ENCODE measurements around the gene ATP13A2.
"Not testable (repeated sequence)": the region's sequence is repeated elsewhere in the genome, so short reads cannot be mapped to it uniquely, and the experiment has no call there.

Gene ATP13A2

DNA sequence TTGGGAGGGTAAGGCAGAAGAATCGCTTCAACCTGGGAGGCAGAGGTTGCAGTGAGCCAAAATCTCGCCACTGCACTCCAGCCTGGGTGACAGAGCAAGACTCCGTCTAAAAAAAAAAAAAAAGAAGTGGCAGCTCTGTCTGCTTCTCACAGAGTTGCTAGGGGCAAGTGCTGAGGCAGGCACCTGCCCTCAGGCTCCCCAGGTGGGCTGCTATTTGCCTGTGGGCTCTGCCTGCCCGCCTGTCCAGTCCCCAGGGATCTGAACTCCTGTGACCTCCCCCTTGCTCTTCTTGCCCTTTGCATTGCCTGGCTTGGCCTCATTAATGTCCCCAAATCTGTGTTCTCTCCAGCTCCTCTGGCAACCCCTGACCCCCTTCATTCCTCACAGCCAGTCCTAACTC lies 59.4 kb downstream of the ATP13A2 start:
- DNase-seq: not testable (repeated sequence)

DNA sequence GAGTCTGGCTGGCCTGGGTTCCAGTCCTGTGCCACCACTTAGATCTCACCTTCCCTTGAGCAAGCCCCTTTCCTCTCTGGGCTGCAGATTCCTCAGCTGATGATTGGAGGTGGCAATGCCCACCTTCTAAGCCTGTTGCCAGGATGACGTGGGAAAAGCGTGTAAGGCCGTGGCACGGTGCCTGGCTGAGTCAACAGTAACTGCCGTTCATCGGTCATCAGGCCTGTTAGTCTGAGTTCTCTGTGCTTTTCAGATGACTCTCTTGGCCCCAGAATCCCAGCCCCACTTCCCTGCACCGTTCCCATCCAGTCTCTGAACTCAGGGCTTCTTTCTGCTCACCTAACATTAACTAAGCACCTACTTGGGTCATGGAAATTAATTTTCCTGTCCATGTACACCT lies 62.7 kb downstream of the ATP13A2 start:
- DNase-seq: not testable (repeated sequence)

GRCh38 chr1:16948282-16948891 lies 63.3 kb downstream of the ATP13A2 start:
- DNase-seq: not testable (repeated sequence)

DNA sequence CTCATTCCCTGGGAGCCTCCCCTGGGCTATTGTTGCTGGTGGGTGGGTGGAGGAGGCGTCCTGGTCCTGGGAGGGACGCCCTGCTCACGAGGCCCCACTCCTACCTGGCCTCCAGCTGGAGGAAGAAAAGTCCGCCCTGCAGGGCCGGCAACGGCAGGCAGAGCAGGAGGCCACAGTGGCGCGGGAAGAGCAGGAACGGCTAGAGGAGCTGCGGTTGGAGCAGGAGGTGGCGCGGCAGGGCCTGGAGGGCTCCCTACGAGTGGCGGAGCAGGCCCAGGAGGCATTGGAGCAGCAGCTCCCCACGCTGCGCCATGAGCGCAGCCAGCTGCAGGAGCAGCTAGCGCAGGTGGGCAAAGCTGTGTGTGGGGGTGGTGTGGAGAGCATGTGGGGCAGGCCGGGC lies 65.1 kb downstream of the ATP13A2 start:
- DNase-seq: no peak

- not testable (repeated sequence) for DNase-seq
Observed at GRCh38 chr1:16946185-16946584, 65.5 kb downstream of the ATP13A2 start.

GRCh38 chr1:16945512-16945911 lies 66.2 kb downstream of the ATP13A2 start:
- DNase-seq: not testable (repeated sequence)

- no peak for DNase-seq
Observed at GRCh38 chr1:16944038-16944437, 67.7 kb downstream of the ATP13A2 start.

- DNase-seq: not testable (repeated sequence)
Observed at GRCh38 chr1:16939386-16940180, 72.1 kb downstream of the ATP13A2 start.

DNA sequence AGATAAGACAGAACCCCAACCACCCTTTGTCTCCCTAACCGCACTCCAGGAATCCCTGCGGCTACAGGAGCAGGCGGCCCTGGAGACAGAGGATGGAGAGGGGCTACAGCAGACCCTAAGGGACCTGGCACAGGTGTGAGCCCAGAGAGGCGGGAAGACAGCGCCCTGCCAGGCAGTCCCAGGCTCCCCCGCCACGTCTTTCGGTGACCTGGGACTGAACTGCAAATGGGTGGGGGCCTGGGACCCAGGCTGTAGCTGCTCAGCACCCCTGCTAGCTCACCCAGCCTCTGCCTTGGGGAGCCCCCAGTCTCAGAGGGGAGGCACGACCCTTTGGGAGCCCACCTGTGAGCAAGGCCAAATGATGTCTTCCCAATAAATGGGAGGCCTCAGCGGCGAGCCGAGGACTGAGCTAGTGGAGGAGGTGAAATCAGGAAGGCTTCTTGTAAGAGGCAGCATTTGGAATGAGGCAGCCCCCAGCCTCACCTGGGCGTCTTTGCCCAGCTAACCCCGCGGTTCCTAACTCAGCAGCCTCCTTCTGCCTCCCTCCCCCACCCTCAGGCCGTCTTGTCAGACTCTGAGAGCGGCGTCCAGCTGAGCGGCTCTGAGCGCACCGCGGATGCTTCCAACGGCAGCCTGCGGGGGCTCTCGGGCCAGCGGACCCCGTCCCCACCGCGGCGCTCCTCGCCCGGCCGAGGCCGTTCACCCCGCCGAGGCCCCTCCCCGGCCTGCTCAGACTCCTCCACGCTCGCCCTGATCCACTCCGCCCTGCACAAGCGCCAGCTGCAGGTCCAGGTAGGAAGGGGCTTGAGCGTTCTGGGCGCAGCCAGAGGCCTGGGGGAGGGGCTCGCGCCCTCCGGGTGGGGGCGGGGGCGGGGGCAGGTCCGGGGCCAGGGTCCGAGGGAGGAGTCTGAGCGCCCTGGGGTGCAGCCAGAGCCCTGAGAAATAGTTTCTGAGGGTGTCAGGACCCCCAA lies 73.1 kb downstream of the ATP13A2 start:
- no peak for DNase-seq

DNA sequence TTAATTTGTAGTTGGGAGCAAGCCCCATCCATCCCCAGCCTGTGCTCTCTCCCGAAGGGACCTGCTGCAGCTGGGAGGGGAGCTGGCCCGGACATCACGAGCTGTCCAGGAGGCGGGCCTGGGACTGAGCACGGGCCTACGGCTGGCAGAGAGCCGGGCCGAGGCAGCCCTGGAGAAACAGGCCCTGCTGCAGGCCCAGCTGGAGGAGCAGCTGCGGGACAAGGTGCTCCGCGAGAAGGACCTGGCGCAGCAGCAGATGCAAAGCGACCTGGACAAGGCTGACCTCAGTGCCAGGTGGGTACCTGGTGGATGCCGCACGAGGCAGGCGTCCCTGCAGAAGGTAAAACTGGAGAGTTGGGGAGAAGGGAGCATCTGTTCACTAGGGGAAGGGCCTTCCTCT lies 75.1 kb downstream of the ATP13A2 start:
- DNase-seq: not testable (repeated sequence)
